ENCODE measurements around the gene ITM2B. TPM values are rescaled to one million over a fixed set of nuclear protein-coding genes. Genes with fewer than 3 reads are reported as not detected.
A peak's percentile ranks its signal among the peaks of the same experiment; 100 is the strongest.

The ITM2B gene
- total RNA-seq, 2 experiments from 2014 or later = 305 to 323 TPM

- H3K27me3 ChIP-seq (ENCODE audit: control insufficient read depth in 1 of 2, insufficient read depth in 2 of 2, low read length in 2 of 2) = no peaks in the 10 kb centered on the region
- DNase-seq (no peak), ATAC-seq (ENCODE audit: poor library complexity) (no peak)
- Mint-ChIP-seq H3K9me3 (peaks cover 2% of the 10 kb centered on the region), H3K27ac (peak overlapping the region; percentile 89), H3K27me3 (no peaks in the 10 kb centered on the region), H3K4me3 (no peak overlapping the region), H3K4me1 (ENCODE audit: low read depth) (peaks cover 74% of the 10 kb centered on the region), H3K36me3 (ENCODE audit: low read depth) (no peaks in the 10 kb centered on the region)
- no peaks in the 10 kb centered on the region for H3K36me3 ChIP-seq (ENCODE audit: insufficient read depth, low read length)
- ChIA-PET POLR2A (interaction anchor here (0.8 to 4.5 kb wide), 5 partner anchors 32 to 62 kb away, joined by 3 to 26 read pairs (median 6); partner anchors contain the start of gene ITM2B), CTCF (interaction anchor here (1.0 kb wide), 1 partner anchor 32 kb away, joined by 3 read pairs; no protein-coding TSS in a partner anchor)
- H3K27ac ChIP-seq (ENCODE audit: low read depth in 1 of 2, low read length in 2 of 2) = no peak overlapping the region
- peaks cover 47% of the 10 kb centered on the region for H3K4me1 ChIP-seq (ENCODE audit: insufficient read depth, low read length)
- intact Hi-C loops (cut with DNase I, micrococcal nuclease) = no loop called here
- no peak for TF ChIP-seq CTCF (IDR thresholded peaks at IDR 0.05)
- H3K4me3 ChIP-seq (ENCODE audit: low read length) = no peak overlapping the region
- H3K9me3 ChIP-seq (ENCODE audit: control insufficient read depth in 1 of 2, insufficient read depth in 1 of 2, low read length in 2 of 2) = no peaks in the 10 kb centered on the region
Observed at GRCh38 chr13:48189171-48189570, 43.8 kb upstream of the ITM2B start.

- no peaks in the 10 kb centered on the region for H3K36me3 ChIP-seq (ENCODE audit: insufficient read depth, low read length)
- intact Hi-C loops (cut with DNase I, micrococcal nuclease) = no loop called here
- H3K27me3 ChIP-seq (ENCODE audit: control insufficient read depth in 1 of 2, insufficient read depth in 2 of 2, low read length in 2 of 2) = no peaks in the 10 kb centered on the region
- Mint-ChIP-seq H3K27ac (no peak overlapping the region), H3K36me3 (ENCODE audit: low read depth) (no peaks in the 10 kb centered on the region), H3K27me3 (no peaks in the 10 kb centered on the region), H3K9me3 (no peaks in the 10 kb centered on the region), H3K4me1 (ENCODE audit: low read depth) (peaks cover 60% of the 10 kb centered on the region), H3K4me3 (no peak overlapping the region)
- ATAC-seq (ENCODE audit: poor library complexity) (no peak), DNase-seq (no peak)
- POLR2A ChIA-PET = interaction anchor here (1.4 to 4.5 kb wide), 2 partner anchors 29 to 40 kb away, joined by 6 to 26 read pairs; partner anchors contain the start of gene ITM2B
- H3K4me1 ChIP-seq (ENCODE audit: insufficient read depth, low read length) = peaks cover 25% of the 10 kb centered on the region
- H3K4me3 ChIP-seq (ENCODE audit: low read length) = no peak overlapping the region
- no peaks in the 10 kb centered on the region for H3K9me3 ChIP-seq (ENCODE audit: control insufficient read depth in 1 of 2, insufficient read depth in 1 of 2, low read length in 2 of 2)
- TF ChIP-seq CTCF (IDR thresholded peaks at IDR 0.05) = no peak
- H3K27ac ChIP-seq (ENCODE audit: low read depth in 1 of 2, low read length in 2 of 2) = no peak overlapping the region
- CTCF ChIA-PET = interaction anchor here (0.6 kb wide), 1 partner anchor 223 kb away, joined by 3 read pairs; no protein-coding TSS in a partner anchor
Observed at GRCh38 chr13:48192411-48192935, 40.5 kb upstream of the ITM2B start.

- no peaks in the 10 kb centered on the region for H3K9me3 Mint-ChIP-seq
- H3K4me3 Mint-ChIP-seq = no peak overlapping the region
- no peaks in the 10 kb centered on the region for H3K36me3 Mint-ChIP-seq (ENCODE audit: low read depth)
- no peak overlapping the region for H3K4me3 ChIP-seq (ENCODE audit: low read length)
- H3K27me3 ChIP-seq (ENCODE audit: control insufficient read depth in 1 of 2, insufficient read depth in 2 of 2, low read length in 2 of 2) = no peaks in the 10 kb centered on the region
- ChIA-PET POLR2A (interaction anchor here (1.6 kb wide), 1 partner anchor 27 kb away, joined by 9 read pairs; no protein-coding TSS in a partner anchor), CTCF (no interaction called here)
- peaks cover 48% of the 10 kb centered on the region for H3K4me1 Mint-ChIP-seq (ENCODE audit: low read depth)
- no peaks in the 10 kb centered on the region for H3K9me3 ChIP-seq (ENCODE audit: control insufficient read depth in 1 of 2, insufficient read depth in 1 of 2, low read length in 2 of 2)
- peak overlapping the region; percentile 38 for H3K27ac Mint-ChIP-seq
- no peaks in the 10 kb centered on the region for H3K27me3 Mint-ChIP-seq
- intact Hi-C loops (cut with DNase I, micrococcal nuclease) = no loop called here
- DNase-seq (peak in 3 of 14 experiments; percentile 24 to 62 (median 56)), ATAC-seq (ENCODE audit: poor library complexity) (no peak)
- no peak overlapping the region for H3K27ac ChIP-seq (ENCODE audit: low read depth in 1 of 2, low read length in 2 of 2)
- H3K36me3 ChIP-seq (ENCODE audit: insufficient read depth, low read length) = no peaks in the 10 kb centered on the region
- H3K4me1 ChIP-seq (ENCODE audit: insufficient read depth, low read length) = peaks cover 20% of the 10 kb centered on the region
- TF ChIP-seq CTCF (IDR thresholded peaks at IDR 0.05) = no peak
Observed at GRCh38 chr13:48194379-48194754, 38.6 kb upstream of the ITM2B start.

Data from CD4-positive, alpha-beta T cell (primary cell).